Measurements from ENCODE around the gene SYT12.

DNA sequence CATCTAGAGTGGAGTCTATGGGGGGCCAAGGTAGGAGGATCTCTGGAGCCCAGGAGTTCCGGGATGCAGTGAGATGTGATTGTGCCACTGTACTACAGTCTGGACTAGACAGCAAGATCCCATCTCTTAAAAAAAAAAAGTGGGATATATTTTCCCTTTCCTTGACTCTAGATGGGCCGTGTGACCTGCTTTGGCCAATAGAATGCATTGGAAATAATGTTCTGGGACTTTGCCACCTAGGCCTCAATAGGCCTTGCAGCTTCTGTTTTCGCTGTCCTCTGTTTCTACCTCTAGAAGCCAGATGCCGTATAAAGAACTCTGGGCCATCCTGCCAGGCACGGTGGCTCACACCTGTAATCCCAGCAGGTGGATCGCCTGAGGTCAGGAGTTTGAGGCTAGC, 44.2 kb upstream of the SYT12 start:
- TF ChIP-seq CEBPB (IDR thresholded peaks at IDR 0.05; ENCODE audit: low read depth, low read length): no peak
- TF ChIP-seq RBBP5 (IDR thresholded peaks at IDR 0.05; ENCODE audit: borderline replicate concordance, low read depth, low read length): no peak
- TF ChIP-seq, protein P1, sequence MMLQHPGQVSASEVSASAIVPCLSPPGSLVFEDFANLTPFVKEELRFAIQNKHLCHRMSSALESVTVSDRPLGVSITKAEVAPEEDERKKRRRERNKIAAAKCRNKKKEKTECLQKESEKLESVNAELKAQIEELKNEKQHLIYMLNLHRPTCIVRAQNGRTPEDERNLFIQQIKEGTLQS (IDR thresholded peaks at IDR 0.05; ENCODE audit: insufficient read depth, low read depth, low read length): no peak
- TF ChIP-seq BACH1 (IDR thresholded peaks at IDR 0.05; ENCODE audit: low read length): no peak
- TF ChIP-seq, protein P2, sequence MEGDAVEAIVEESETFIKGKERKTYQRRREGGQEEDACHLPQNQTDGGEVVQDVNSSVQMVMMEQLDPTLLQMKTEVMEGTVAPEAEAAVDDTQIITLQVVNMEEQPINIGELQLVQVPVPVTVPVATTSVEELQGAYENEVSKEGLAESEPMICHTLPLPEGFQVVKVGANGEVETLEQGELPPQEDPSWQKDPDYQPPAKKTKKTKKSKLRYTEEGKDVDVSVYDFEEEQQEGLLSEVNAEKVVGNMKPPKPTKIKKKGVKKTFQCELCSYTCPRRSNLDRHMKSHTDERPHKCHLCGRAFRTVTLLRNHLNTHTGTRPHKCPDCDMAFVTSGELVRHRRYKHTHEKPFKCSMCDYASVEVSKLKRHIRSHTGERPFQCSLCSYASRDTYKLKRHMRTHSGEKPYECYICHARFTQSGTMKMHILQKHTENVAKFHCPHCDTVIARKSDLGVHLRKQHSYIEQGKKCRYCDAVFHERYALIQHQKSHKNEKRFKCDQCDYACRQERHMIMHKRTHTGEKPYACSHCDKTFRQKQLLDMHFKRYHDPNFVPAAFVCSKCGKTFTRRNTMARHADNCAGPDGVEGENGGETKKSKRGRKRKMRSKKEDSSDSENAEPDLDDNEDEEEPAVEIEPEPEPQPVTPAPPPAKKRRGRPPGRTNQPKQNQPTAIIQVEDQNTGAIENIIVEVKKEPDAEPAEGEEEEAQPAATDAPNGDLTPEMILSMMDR (IDR thresholded peaks at IDR 0.05; ENCODE audit: control extremely low read depth in 1 of 3, insufficient read depth in 1 of 3, low read depth in 1 of 3, low read length in 3 of 3): no peak
- no peak for TF ChIP-seq SUZ12 (IDR thresholded peaks at IDR 0.05; ENCODE audit: low read length)
- no peak for TF ChIP-seq TAF1 (IDR thresholded peaks at IDR 0.05; ENCODE audit: low read depth, low read length)
- no peak for TF ChIP-seq EZH2 (IDR thresholded peaks at IDR 0.05; ENCODE audit: low read depth, low read length, severe bottlenecking)
- TF ChIP-seq CHD1 (IDR thresholded peaks at IDR 0.05; ENCODE audit: low read depth, low read length): no peak
- no peak for TF ChIP-seq HDAC2 (IDR thresholded peaks at IDR 0.05; ENCODE audit: borderline replicate concordance in 1 of 2, low read depth in 2 of 2, low read length in 2 of 2)
- TF ChIP-seq FOSL1 (IDR thresholded peaks at IDR 0.05; ENCODE audit: insufficient read depth, low read depth, low read length): no peak
